Measurements from ENCODE around the gene GALNS. TPM values are rescaled to one million over a fixed set of nuclear protein-coding genes. Genes with fewer than 3 reads are reported as not detected.

GALNS gene
- total and polyA plus RNA-seq, 2 of the 13 experiments (the other 11 are each of a cell fraction or from before 2014, with no cell fraction given) = 9.2 to 9.8 TPM

GRCh38 chr16:88859381-88860091 lies 2.8 kb upstream of the GALNS start:
- H3K27ac ChIP-seq (ENCODE audit: extremely low read length, insufficient read depth, low read length) = no peak overlapping the region
- H3K4me3 ChIP-seq (replicated peaks in 1 of 3; ENCODE audit: insufficient read depth in 1 of 3, low read depth in 2 of 3, low read length in 3 of 3) = no peak overlapping the region
- no peaks in the 10 kb centered on the region; a peak in 1 of 5 replicates for H3K27me3 ChIP-seq (ENCODE audit: control insufficient read depth in 1 of 2, insufficient read depth in 2 of 2, low read length in 2 of 2)
- BruUV-seq (replicated peaks) = no TSS peak
- H2AFZ ChIP-seq (ENCODE audit: low read length) = no peak overlapping the region
- H4K20me1 ChIP-seq (ENCODE audit: insufficient read depth, low read length) = no peaks in the 10 kb centered on the region
- ChIA-PET POLR2A (no interaction called here), CTCF (ENCODE audit: low intra/inter-chr PET ratio, low total read pairs) (no interaction called here)
- intact Hi-C loops (cut with micrococcal nuclease; ENCODE audit: unreplicated experiment) (loop anchor here (5.0 kb wide), 2 partner anchors 42 to 102 kb away; no protein-coding TSS in a partner anchor), in situ Hi-C loops (cut with HindIII; ENCODE audit: extremely low pct_ligation_motif_present, low pct_unique_long_range_greater_than_20kb) (loop anchor here (5.0 kb wide), 2 partner anchors 47 to 102 kb away; partner anchors contain the start of gene APRT)
- peaks cover 12 to 28% of the 10 kb centered on the region in 2 experiments for H3K36me3 ChIP-seq (replicated peaks in 1 of 2; ENCODE audit: control insufficient read depth in 1 of 2, insufficient read depth in 2 of 2, low read length in 2 of 2)
- no peaks in the 10 kb centered on the region for H3K9me3 ChIP-seq (ENCODE audit: low read length)
- FAIRE-seq (no peak), ATAC-seq (no peak), DNase-seq (ENCODE audit: low spot score) (no peak)
- H3K79me2 ChIP-seq (ENCODE audit: insufficient read depth, low read length) = peaks cover 12% of the 10 kb centered on the region
- peaks cover 15% of the 10 kb centered on the region for H3K4me1 ChIP-seq (ENCODE audit: insufficient read depth, low read length)
- H3K4me2 ChIP-seq (ENCODE audit: low read depth, low read length) = no peak overlapping the region
- WGBS (ENCODE audit: low lambda C conversion rate) = 97% methylated on average over 20 of the region's 20 CpGs
- H3K9ac ChIP-seq (ENCODE audit: insufficient read depth, low read depth, low read length) = no peak overlapping the region
- TF ChIP-seq GLMP (CRISPR knock-in tag; IDR thresholded peaks at IDR 0.05; ENCODE audit: borderline replicate concordance) (no peak), ZBTB25 (CRISPR knock-in tag; IDR thresholded peaks at IDR 0.05) (no peak), ZBTB38 (CRISPR knock-in tag; IDR thresholded peaks at IDR 0.05) (no peak), ZNF142 (CRISPR knock-in tag; IDR thresholded peaks at IDR 0.05) (no peak), PLSCR1 (CRISPR knock-in tag; IDR thresholded peaks at IDR 0.05; ENCODE audit: borderline replicate concordance) (no peak)
